Kidney (tissue), 14 donors: ENCODE measurements around the gene AMDHD2. TPM values are rescaled to one million over a fixed set of nuclear protein-coding genes. Genes with fewer than 3 reads are reported as not detected.
"Not testable (repeated sequence)": the region's sequence is repeated elsewhere in the genome, so short reads cannot be mapped to it uniquely, and the experiment has no call there.

Experiments used
- DNase-seq, 5 donors: peaks; one replicate each; pipeline ENCODE4 v3.0.0-alpha.2; 2013 to 2020
- FAIRE-seq: peaks from 2 replicates; lab custom pipeline; 2012; peaks lifted over from hg19 to GRCh38; lab: Jason Lieb, UNC
- H3K27ac ChIP-seq, 2 donors: one replicate each; pipeline ENCODE4 v1.7.0; 2013; ENCODE audit warnings: low read depth in 2 of 2, low read length in 2 of 2, inconsistent platforms in 1 of 2
- H3K27me3 ChIP-seq: one replicate; pipeline ENCODE4 v1.7.1; 2013; ENCODE audit warnings: low read length, inconsistent platforms; ENCODE audit not compliant: control insufficient read depth, insufficient read depth
- H3K36me3 ChIP-seq, 3 donors: one replicate each; pipeline versions ENCODE4 v1.7.0 to v1.7.1; 2013; ENCODE audit warnings: low read length in 3 of 3, control low read depth in 1 of 3, inconsistent platforms in 1 of 3; ENCODE audit not compliant: insufficient read depth in 3 of 3, control insufficient read depth in 2 of 3
- H3K4me1 ChIP-seq, 3 donors: one replicate each; pipeline versions ENCODE4 v1.7.0 to v1.7.1; 2013; ENCODE audit warnings: low read length in 3 of 3, inconsistent platforms in 1 of 3, low read depth in 1 of 3; ENCODE audit not compliant: control insufficient read depth in 2 of 3, insufficient read depth in 2 of 3
- H3K4me3 ChIP-seq, 3 donors: one replicate each; pipeline versions ENCODE4 v1.7.0 to v1.8.1; 2013; ENCODE audit warnings: low read length in 3 of 3, control low read depth in 1 of 3, inconsistent platforms in 1 of 3
- H3K9ac ChIP-seq, 3 donors: one replicate each; pipeline versions ENCODE4 v1.7.0 to v1.7.1; 2013; ENCODE audit warnings: low read length in 3 of 3, control low read depth in 1 of 3, inconsistent platforms in 1 of 3
- H3K9me3 ChIP-seq, 3 donors: one replicate each; pipeline versions ENCODE4 v1.7.0 to v1.7.1; 2013; ENCODE audit warnings: low read length in 3 of 3, control low read depth in 1 of 3, inconsistent platforms in 1 of 3; ENCODE audit not compliant: control insufficient read depth in 2 of 3, insufficient read depth in 1 of 3
- intact Hi-C: fragments of 100-400 bp; cut with DNase I; formaldehyde crosslinking; loops from one replicate; pipeline ENCODE4 v1.11.1; 2022
- polyA plus RNA-seq: library from polyadenylated mRNA; stranded (reverse); fragments of 350-450 nt; fragmentation: Illumina TruSeq; extraction: RNeasy Lipid Tissue Mini Kit (QIAGEN cat#74804); gene quantifications from one replicate; pipeline ENCODE4 v1.2.3, GENCODE V29; 2014; ENCODE audit warnings: low read depth, low replicate concordance; ENCODE audit not compliant: insufficient read depth
- total RNA-seq: library from RNA; stranded (reverse); fragmentation: NEBNext Ultra II Directional; extraction: Animal tissue kit (Norgen Biotek cat#: 25700); gene quantifications from one replicate; pipeline ENCODE4 v1.2.1, GENCODE V29; 2021
- TF ChIP-seq, protein P1 (sequence below): IDR thresholded peaks from 3 replicates; pipeline ENCODE4 v1.5.1; 2012; ENCODE audit warnings: mild to moderate bottlenecking, moderate library complexity, borderline replicate concordance; ENCODE audit not compliant: insufficient read depth; ENCODE audit errors: extremely low read depth
- donor health status: control.
- donor health status: control.
- donor health status: control.
- donor health status: control.
- donor health status: control.
- donor health status: DM: yes; HTN: yes; CAD: no.
- donor health status: Normal renal cell carcinoma (clear cell type).

Gene AMDHD2
- total and polyA plus RNA-seq, 2 donors from 2014 or later = 51.8 to 52.1 TPM

DNA sequence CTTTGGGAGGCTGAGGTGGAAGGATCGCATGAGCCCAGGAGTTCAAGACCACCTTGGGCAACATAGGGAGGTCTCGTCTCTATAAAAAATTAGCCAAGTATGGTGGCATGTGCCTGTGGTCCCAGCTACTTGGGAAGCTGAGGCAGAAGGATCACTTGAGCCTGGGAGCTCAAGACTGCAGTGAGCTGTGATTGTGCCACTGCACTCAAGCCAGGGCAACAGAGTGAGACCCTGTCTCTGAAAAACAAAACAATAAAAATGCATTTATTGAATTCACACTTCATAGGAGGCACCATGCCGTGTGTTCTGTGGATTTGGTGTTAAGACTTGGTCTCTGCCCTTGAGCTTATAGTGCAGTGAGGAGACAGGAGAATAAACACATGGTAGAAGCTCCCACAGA, 42.8 kb upstream of the AMDHD2 start:
- DNase-seq = no peak
- Histone ChIP-seq H3K9me3 (no peaks in the 10 kb centered on the region), H3K4me1 (peaks cover 0 to 51% (median 17%) of the 10 kb centered on the region in 3 donors), H3K27me3 (no peaks in the 10 kb centered on the region), H3K36me3 (no peaks in the 10 kb centered on the region), H3K4me3 (no peak overlapping the region), H3K9ac (peak overlapping the region in 2 of 3 donors; percentile 10 to 41), H3K27ac (peak overlapping the region; percentile 27 to 68)
- TF ChIP-seq, protein P1, sequence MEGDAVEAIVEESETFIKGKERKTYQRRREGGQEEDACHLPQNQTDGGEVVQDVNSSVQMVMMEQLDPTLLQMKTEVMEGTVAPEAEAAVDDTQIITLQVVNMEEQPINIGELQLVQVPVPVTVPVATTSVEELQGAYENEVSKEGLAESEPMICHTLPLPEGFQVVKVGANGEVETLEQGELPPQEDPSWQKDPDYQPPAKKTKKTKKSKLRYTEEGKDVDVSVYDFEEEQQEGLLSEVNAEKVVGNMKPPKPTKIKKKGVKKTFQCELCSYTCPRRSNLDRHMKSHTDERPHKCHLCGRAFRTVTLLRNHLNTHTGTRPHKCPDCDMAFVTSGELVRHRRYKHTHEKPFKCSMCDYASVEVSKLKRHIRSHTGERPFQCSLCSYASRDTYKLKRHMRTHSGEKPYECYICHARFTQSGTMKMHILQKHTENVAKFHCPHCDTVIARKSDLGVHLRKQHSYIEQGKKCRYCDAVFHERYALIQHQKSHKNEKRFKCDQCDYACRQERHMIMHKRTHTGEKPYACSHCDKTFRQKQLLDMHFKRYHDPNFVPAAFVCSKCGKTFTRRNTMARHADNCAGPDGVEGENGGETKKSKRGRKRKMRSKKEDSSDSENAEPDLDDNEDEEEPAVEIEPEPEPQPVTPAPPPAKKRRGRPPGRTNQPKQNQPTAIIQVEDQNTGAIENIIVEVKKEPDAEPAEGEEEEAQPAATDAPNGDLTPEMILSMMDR = no peak
- no peak for FAIRE-seq
- intact Hi-C loops = no loop called here

DNA sequence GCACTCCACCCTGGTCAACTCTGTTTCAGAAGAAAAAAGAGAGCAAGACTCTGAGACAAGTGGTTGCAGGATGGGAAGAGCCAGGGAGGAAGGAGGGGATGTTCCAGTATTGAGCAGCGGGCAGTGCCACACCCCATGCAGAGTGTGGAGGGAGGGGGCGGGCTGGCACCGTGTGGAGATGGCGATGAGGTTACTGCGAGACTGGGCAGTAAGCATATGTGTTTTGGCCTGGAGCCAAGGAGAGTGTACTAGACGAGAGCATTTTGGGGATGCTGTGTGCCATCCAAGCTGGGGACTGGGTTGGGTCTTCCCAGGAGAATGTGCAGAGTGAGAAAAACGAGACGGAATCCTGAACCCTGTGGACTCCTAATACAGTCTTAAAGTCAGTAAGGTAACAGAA, 41.9 kb upstream of the AMDHD2 start:
- H3K9ac ChIP-seq = peak overlapping the region in 1 of 3 donors; percentile 26
- FAIRE-seq (no peak), DNase-seq (no peak)
- no peak overlapping the region for H3K27ac ChIP-seq
- H3K9me3 ChIP-seq = no peaks in the 10 kb centered on the region
- H3K4me1 ChIP-seq = peaks cover 0 to 56% (median 17%) of the 10 kb centered on the region in 3 donors
- intact Hi-C loops = no loop called here
- no peak overlapping the region for H3K4me3 ChIP-seq
- H3K27me3 ChIP-seq = no peaks in the 10 kb centered on the region
- H3K36me3 ChIP-seq = no peaks in the 10 kb centered on the region
- TF ChIP-seq, protein P1 = no peak

DNA sequence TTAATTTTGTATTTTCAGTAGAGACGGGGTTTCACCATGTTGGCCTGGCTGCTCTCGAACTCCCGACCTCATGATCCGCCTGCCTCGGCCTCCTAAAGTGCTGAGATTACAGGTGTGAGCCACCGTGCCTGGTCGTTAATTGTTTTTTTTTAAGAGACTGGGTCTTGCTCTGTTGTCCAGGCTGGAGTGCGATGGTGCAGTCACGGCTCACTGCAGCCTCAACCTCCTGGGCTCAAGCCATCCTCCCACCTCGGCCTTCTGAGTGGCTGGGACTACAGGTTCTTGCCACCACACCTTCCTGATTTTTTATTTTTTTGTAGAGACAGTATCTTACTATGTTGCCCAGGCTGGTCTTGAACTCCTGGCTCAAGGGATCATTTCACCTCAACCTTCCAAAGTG, 40.2 kb upstream of the AMDHD2 start:
- H3K9me3 ChIP-seq, intact Hi-C loops, H3K9ac ChIP-seq, H3K27me3 ChIP-seq, H3K36me3 ChIP-seq, FAIRE-seq, H3K4me3 ChIP-seq: not testable (repeated sequence)
- H3K27ac ChIP-seq = peak overlapping the region in 1 of 2 donors; percentile 55
- H3K4me1 ChIP-seq = peaks cover 0 to 56% (median 17%) of the 10 kb centered on the region in 3 donors
- peak in 1 of 5 donors; percentile 41 for DNase-seq

DNA sequence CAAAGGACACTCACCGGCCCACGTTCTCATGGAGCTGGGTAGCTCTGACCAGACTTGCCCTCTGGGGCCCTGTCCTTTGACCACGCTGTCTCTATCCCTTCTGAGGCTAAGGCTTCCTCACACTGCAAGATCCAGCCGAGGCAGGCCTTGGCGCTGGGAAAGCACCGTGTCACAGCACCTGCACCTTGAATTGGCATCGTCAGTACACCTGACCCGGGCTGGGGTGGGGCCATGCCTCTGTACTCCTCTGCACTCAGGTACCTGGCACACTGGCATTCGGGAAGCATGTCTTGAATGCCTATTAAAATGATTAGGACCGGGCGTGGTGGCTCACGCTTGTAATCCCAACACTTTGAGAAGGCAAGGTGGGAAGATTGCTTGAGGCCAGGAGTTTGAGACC, 39.2 kb upstream of the AMDHD2 start:
- H3K4me1 ChIP-seq = peaks cover 0 to 53% (median 17%) of the 10 kb centered on the region in 3 donors
- TF ChIP-seq, protein P1 = no peak
- no peaks in the 10 kb centered on the region for H3K9me3 ChIP-seq
- H3K4me3 ChIP-seq = no peak overlapping the region
- H3K36me3 ChIP-seq = no peaks in the 10 kb centered on the region
- no peak for FAIRE-seq
- intact Hi-C loops = no loop called here
- no peaks in the 10 kb centered on the region for H3K27me3 ChIP-seq
- H3K9ac ChIP-seq = peak overlapping the region in 1 of 3 donors; percentile 51
- DNase-seq = peak in 1 of 5 donors; percentile 92
- peak overlapping the region; percentile 55 to 85 for H3K27ac ChIP-seq
